Transverse colon (tissue), 4 donors: ENCODE data around the gene KIAA1328.

Experiments
- CTCF ChIP-seq, 5 experiments: fragments of 200-600 bp in 3 of 5; fragments of 450-650 bp in 2 of 5; sonication (generic) in 3 of 5; IDR thresholded peaks; 1 replicate in 2 of 5; 2 replicates in 3 of 5; pipeline ENCODE4 v1.5.1; 2016 to 2017; ENCODE audit warnings: antibody characterized with exemption in 5 of 5, inconsistent platforms in 3 of 5, mild to moderate bottlenecking in 2 of 5, moderate library complexity in 1 of 5
- EP300 ChIP-seq: sonication (generic); formaldehyde crosslinking; IDR thresholded peaks from one replicate; pipeline ENCODE4 v1.6.1; 2017; ENCODE audit warnings: antibody characterized with exemption, low read depth
- POLR2A ChIP-seq: fragments of 450-650 bp; IDR thresholded peaks from one replicate; pipeline ENCODE4 v1.6.1; 2016; ENCODE audit warnings: antibody characterized with exemption, mild to moderate bottlenecking, moderate library complexity
- POLR2AphosphoS5 ChIP-seq, 3 donors: sonication (generic); formaldehyde crosslinking; IDR thresholded peaks; one replicate each; pipeline ENCODE4 v1.6.1; 2016; ENCODE audit warnings: antibody characterized with exemption in 3 of 3

DNA sequence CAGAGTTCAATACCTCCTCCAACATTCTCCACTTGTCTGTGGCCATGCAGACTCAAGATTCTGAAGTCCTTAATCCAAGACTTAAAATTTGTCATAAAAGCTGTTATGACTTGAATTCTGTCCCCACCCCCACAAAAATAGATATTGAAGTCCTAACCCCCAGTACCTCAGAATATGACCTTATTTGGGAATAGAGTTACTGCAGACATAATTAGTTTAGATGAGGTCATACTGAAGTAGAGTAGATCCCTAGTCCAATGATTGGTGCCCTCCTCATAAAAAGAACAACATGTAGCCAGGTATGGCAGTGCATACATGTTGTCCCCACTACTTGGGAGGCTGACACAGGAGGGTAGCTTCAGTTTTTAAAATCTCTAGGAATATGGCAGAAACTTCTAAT lies 9.3 kb upstream of the KIAA1328 start:
- TF ChIP-seq CTCF (IDR thresholded peaks at IDR 0.05) (no peak), POLR2A (no peak), EP300 (no peak), POLR2AphosphoS5 (IDR thresholded peaks at IDR 0.05) (no peak)
